SK-N-SH treated with all-trans-retinoic acid at 6 μM for 48 hours (cell line): Measurements from ENCODE around the gene CTCFL.
"Not testable (repeated sequence)": the region's sequence is repeated elsewhere in the genome, so short reads cannot be mapped to it uniquely, and the experiment has no call there.

Experiments
- ATAC-seq: fragments of 200-7000 bp; cut with Tn5 transposase; 3 replicates; pipeline ENCODE4 v1.9.1; 2020; ENCODE audit warnings: mild to moderate bottlenecking, moderate library complexity
- ARNTL ChIP-seq: fragments of 450-650 bp; formaldehyde crosslinking; IDR thresholded peaks from 2 replicates; pipeline ENCODE4 v1.5.0; 2020; ENCODE audit warnings: low read depth, mild to moderate bottlenecking, moderate library complexity, borderline replicate concordance
- BACH2 ChIP-seq: fragments of 250-450 bp; sonication (Bioruptor Pico); IDR thresholded peaks from 2 replicates; pipeline ENCODE4 v1.9.0; 2021; ENCODE audit warnings: mild to moderate bottlenecking, borderline replicate concordance
- CSDC2 ChIP-seq: fragments of 250-450 bp; sonication (Bioruptor Pico); IDR thresholded peaks from 2 replicates; pipeline ENCODE4 v1.5.0; 2020; ENCODE audit warnings: mild to moderate bottlenecking, moderate library complexity
- ESRRG ChIP-seq: fragments of 250-450 bp; sonication (Bioruptor Pico); IDR thresholded peaks from 2 replicates; pipeline ENCODE4 v1.6.1; 2021; ENCODE audit warnings: mild to moderate bottlenecking
- ISL1 ChIP-seq: fragments of 250-450 bp; sonication (Bioruptor Pico); IDR thresholded peaks from 2 replicates; pipeline ENCODE4 v2.1.2; 2022; ENCODE audit warnings: mild to moderate bottlenecking, moderate library complexity
- OSR1 ChIP-seq: fragments of 250-450 bp; sonication (Bioruptor Pico); IDR thresholded peaks from 2 replicates; pipeline ENCODE4 v1.8.0; 2022; ENCODE audit warnings: moderate library complexity, mild to moderate bottlenecking, inconsistent platforms
- PPARA ChIP-seq: fragments of 250-450 bp; sonication (Bioruptor Pico); IDR thresholded peaks from 2 replicates; pipeline ENCODE4 v1.5.0; 2020; ENCODE audit warnings: mild to moderate bottlenecking, borderline replicate concordance
- RARB ChIP-seq: fragments of 250-450 bp; sonication (Bioruptor Pico); IDR thresholded peaks from 2 replicates; pipeline ENCODE4 v1.8.0; 2021; ENCODE audit warnings: mild to moderate bottlenecking, moderate library complexity
- SNAI2 ChIP-seq: fragments of 250-450 bp; sonication (Bioruptor Pico); IDR thresholded peaks from 2 replicates; pipeline ENCODE4 v1.5.0; 2020; ENCODE audit warnings: mild to moderate bottlenecking, moderate library complexity
- TCF4 ChIP-seq: fragments of 250-450 bp; sonication (Bioruptor Pico); IDR thresholded peaks from 2 replicates; pipeline ENCODE4 v1.8.0; 2021; ENCODE audit warnings: mild to moderate bottlenecking, moderate library complexity, borderline replicate concordance
- TOX ChIP-seq: fragments of 250-450 bp; sonication (Bioruptor Pico); IDR thresholded peaks from 2 replicates; pipeline ENCODE4 v1.8.0; 2021; ENCODE audit warnings: mild to moderate bottlenecking, moderate library complexity, borderline replicate concordance
- ZC3H10 ChIP-seq: fragments of 250-450 bp; sonication (Bioruptor Pico); IDR thresholded peaks from 2 replicates; pipeline ENCODE4 v1.5.1; 2021; ENCODE audit warnings: mild to moderate bottlenecking, moderate library complexity
- ZFP3 ChIP-seq: fragments of 250-450 bp; sonication (Bioruptor Pico); IDR thresholded peaks from 2 replicates; pipeline ENCODE4 v1.5.0; 2020; ENCODE audit warnings: mild to moderate bottlenecking, moderate library complexity
- ZFP30 ChIP-seq: fragments of 450-650 bp; formaldehyde crosslinking; IDR thresholded peaks from 2 replicates; pipeline ENCODE4 v1.5.0; 2022; ENCODE audit warnings: mild to moderate bottlenecking, moderate library complexity
- ZNF565 ChIP-seq: fragments of 450-650 bp; formaldehyde crosslinking; conservative IDR thresholded peaks from 2 replicates; pipeline ENCODE4 v1.5.0; 2020; ENCODE audit warnings: low read depth, mild to moderate bottlenecking, moderate library complexity
- ZNF70 ChIP-seq: fragments of 450-650 bp; formaldehyde crosslinking; IDR thresholded peaks from 2 replicates; pipeline ENCODE4 v1.5.0; 2020; ENCODE audit warnings: mild to moderate bottlenecking, moderate library complexity
- ZNF8 ChIP-seq: fragments of 450-650 bp; formaldehyde crosslinking; IDR thresholded peaks from 2 replicates; pipeline ENCODE4 v1.5.0; 2020; ENCODE audit warnings: mild to moderate bottlenecking, moderate library complexity
- TF ChIP-seq, protein P1 (sequence below): fragments of 250-450 bp; sonication (Bioruptor Pico); IDR thresholded peaks from 2 replicates; pipeline ENCODE4 v1.5.1; 2020; ENCODE audit warnings: low read depth, mild to moderate bottlenecking, moderate library complexity
- TF ChIP-seq, protein P2 (sequence below): fragments of 250-450 bp; sonication (Bioruptor Pico); IDR thresholded peaks from 2 replicates; pipeline ENCODE4 v1.8.0; 2021; ENCODE audit warnings: low read depth, mild to moderate bottlenecking, moderate library complexity, borderline replicate concordance
- TF ChIP-seq, protein P3 (sequence below): fragments of 250-450 bp; sonication (Bioruptor Pico); IDR thresholded peaks from 2 replicates; pipeline ENCODE4 v1.8.0; 2020; ENCODE audit warnings: mild to moderate bottlenecking, moderate library complexity, borderline replicate concordance

CTCFL gene

DNA sequence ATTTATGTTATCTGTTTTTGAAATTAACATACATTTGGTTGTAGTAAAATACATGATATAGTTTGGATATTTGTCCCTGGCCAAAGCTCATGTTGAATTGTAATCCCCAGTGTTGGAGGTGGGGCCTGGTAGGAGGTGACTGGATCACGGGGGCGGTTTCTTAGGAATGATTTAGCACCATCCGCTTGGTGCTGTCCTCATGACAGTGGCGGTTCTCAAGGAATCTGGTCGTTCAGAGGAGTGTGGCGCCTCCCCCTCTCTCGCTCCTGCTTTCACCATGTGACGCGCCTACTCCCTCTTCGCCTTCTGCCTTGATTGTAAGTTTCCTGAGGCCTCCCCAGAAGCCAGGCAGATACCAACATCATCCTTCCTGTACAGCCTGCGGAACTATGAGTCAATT, 29.0 kb downstream of the CTCFL start (continued):
- no peak for TF ChIP-seq BACH2 (CRISPR knock-in tag)
- TF ChIP-seq TCF4 (CRISPR knock-in tag): no peak
- TF ChIP-seq PPARA (CRISPR knock-in tag): no peak
- no peak for TF ChIP-seq ZFP3 (CRISPR knock-in tag)
- TF ChIP-seq ZNF565 (CRISPR knock-in tag): no peak
- TF ChIP-seq ISL1 (CRISPR knock-in tag): no peak
- no peak for TF ChIP-seq OSR1 (CRISPR knock-in tag)
- no peak for TF ChIP-seq ARNTL
- no peak for TF ChIP-seq CSDC2 (CRISPR knock-in tag)

DNA sequence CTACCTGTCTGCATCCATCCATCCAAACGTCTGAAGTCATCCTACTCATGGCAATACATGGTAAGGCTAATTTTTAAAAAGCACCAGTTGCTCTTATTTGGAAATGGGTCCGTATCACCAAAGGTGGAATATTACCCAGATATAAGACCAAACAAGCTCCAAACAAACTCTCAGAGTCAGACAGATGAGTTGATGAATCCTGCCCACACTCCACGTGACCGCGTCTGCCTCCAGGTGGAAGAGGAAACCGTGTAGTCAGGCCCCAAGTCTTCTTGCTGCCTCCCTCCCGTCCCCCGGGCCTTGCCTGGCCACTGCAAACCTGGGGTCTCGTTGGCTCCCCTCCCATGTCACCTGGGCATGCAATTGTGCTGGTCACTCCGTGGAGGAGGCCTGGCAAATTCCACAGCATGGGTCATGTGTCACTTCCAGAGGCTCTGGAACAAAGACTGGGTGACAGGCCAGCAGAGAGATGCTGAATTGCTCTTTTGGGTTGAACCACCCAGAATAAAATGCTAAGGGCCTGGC, 31.8 kb downstream of the CTCFL start:
- TF ChIP-seq ESRRG (CRISPR knock-in tag) (no peak), ZNF70 (CRISPR knock-in tag) (no peak), PPARA (CRISPR knock-in tag) (no peak), ZNF8 (CRISPR knock-in tag) (no peak), SNAI2 (no peak), CSDC2 (CRISPR knock-in tag) (no peak), TOX (CRISPR knock-in tag) (no peak), ZFP3 (CRISPR knock-in tag) (no peak), ZC3H10 (no peak), ISL1 (CRISPR knock-in tag) (no peak), RARB (no peak)
- TF ChIP-seq, protein P1, sequence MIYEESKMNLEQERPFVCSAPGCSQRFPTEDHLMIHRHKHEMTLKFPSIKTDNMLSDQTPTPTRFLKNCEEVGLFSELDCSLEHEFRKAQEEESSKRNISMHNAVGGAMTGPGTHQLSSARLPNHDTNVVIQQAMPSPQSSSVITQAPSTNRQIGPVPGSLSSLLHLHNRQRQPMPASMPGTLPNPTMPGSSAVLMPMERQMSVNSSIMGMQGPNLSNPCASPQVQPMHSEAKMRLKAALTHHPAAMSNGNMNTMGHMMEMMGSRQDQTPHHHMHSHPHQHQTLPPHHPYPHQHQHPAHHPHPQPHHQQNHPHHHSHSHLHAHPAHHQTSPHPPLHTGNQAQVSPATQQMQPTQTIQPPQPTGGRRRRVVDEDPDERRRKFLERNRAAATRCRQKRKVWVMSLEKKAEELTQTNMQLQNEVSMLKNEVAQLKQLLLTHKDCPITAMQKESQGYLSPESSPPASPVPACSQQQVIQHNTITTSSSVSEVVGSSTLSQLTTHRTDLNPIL: no peak
- TF ChIP-seq, protein P2, sequence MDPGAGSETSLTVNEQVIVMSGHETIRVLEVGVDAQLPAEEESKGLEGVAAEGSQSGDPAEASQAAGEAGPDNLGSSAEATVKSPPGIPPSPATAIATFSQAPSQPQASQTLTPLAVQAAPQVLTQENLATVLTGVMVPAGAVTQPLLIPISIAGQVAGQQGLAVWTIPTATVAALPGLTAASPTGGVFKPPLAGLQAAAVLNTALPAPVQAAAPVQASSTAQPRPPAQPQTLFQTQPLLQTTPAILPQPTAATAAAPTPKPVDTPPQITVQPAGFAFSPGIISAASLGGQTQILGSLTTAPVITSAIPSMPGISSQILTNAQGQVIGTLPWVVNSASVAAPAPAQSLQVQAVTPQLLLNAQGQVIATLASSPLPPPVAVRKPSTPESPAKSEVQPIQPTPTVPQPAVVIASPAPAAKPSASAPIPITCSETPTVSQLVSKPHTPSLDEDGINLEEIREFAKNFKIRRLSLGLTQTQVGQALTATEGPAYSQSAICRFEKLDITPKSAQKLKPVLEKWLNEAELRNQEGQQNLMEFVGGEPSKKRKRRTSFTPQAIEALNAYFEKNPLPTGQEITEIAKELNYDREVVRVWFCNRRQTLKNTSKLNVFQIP (CRISPR knock-in tag): no peak
- TF ChIP-seq, all 23 proteins: peak for 0
- ATAC-seq: no peak

DNA sequence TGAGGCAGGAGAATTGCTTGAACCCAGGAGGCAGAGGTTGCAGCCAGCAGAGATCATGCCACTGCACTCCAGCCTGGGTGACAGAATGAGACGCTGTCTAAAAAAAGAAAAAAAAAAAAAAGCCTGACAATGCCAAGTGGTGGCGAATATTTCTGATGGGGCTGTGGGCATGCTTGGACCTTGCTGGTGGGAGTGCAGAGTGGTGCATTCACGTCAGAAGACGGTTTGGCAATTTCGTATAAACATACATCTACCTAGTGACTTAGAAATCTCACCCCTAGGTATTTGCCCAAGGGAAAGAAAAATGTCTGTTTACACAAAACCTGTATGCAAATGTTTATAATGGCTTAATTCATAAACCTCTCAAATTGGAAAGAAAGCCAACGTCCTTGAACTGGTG, 33.6 kb downstream of the CTCFL start:
- no peak for TF ChIP-seq ESRRG (CRISPR knock-in tag)
- TF ChIP-seq ARNTL: no peak

DNA sequence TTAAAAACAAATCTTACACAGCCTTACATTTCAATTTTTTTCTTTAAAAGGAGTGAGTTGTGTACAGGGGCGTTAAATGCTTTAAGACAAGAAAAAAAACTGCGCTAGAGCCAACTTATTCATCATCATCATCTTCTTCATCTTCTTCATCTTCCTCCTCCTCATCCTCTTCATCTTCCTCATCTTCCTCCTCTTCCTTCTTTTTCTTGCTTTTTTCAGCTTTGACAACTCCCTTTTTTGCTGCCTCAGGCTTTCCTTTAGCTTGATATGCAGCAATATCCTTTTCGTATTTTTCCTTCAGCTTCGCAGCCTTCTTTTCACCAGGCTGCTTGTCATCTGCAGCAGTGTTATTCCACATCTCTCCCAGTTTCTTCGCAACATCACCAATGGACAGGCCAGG, 36.7 kb downstream of the CTCFL start:
- ATAC-seq: not testable (repeated sequence)

More for the DNA sequence above, 33.6 kb downstream of the CTCFL start:
- ATAC-seq: no peak

DNA sequence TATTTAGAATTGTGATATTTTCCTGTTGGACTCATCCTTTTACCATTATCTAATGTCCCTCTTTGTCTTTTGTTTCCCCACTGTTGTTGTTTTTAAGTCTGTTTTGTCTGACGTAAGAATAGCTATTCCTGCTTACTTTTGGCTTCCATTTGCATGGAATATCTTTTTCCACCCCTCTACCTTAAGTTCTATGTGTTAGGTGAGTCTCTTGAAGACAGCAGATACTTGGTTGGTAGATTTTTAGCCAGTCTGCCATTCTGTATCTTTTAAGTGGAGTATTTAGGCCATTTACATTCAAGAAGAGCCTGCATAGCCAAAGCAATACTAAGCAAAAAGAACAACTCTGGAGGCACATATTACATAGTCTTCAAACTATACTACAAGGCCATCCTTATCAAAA, 39.2 kb downstream of the CTCFL start:
- ATAC-seq: no peak
- TF ChIP-seq, protein P2 (CRISPR knock-in tag): no peak
- TF ChIP-seq BACH2 (CRISPR knock-in tag) (no peak), ESRRG (CRISPR knock-in tag) (no peak), RARB (no peak)
- TF ChIP-seq, protein P3, sequence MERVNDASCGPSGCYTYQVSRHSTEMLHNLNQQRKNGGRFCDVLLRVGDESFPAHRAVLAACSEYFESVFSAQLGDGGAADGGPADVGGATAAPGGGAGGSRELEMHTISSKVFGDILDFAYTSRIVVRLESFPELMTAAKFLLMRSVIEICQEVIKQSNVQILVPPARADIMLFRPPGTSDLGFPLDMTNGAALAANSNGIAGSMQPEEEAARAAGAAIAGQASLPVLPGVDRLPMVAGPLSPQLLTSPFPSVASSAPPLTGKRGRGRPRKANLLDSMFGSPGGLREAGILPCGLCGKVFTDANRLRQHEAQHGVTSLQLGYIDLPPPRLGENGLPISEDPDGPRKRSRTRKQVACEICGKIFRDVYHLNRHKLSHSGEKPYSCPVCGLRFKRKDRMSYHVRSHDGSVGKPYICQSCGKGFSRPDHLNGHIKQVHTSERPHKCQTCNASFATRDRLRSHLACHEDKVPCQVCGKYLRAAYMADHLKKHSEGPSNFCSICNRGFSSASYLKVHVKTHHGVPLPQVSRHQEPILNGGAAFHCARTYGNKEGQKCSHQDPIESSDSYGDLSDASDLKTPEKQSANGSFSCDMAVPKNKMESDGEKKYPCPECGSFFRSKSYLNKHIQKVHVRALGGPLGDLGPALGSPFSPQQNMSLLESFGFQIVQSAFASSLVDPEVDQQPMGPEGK (CRISPR knock-in tag): no peak
- TF ChIP-seq, all 23 proteins: peak for 0

DNA sequence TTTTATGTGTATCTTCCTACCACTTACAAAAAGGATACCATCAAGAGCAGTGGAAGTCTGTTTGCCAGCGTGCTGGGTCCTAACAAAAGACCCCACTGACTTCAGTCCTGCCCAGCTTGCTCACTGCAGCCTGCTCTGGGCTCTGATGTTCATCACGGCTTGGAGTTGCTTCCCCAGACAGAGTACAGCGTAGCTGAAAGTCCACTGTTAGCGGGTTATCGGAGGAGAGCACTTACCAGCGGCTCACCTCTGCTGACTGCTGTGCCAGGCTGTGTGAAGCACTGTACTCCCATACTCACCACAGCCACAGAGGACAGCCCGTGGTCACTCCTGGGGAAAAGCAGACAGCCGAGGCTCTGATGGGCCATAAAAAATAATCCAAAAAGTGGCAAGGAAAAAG, 40.2 kb downstream of the CTCFL start:
- ATAC-seq: no peak
- no peak for TF ChIP-seq BACH2 (CRISPR knock-in tag)
- no peak for TF ChIP-seq ARNTL
- TF ChIP-seq PPARA (CRISPR knock-in tag): no peak
- no peak for TF ChIP-seq ZNF8 (CRISPR knock-in tag)
- no peak for TF ChIP-seq TOX (CRISPR knock-in tag)
- TF ChIP-seq ESRRG (CRISPR knock-in tag): no peak
- TF ChIP-seq CSDC2 (CRISPR knock-in tag): no peak
- no peak for TF ChIP-seq ZC3H10
- no peak for TF ChIP-seq ZFP30 (CRISPR knock-in tag)
